Trophoblast cell (in vitro differentiated cells and primary cell): Measurements from ENCODE around the gene TUFM.
A peak's percentile ranks its signal among the peaks of the same experiment; 100 is the strongest.

Source experiments
- DNase-seq, 2 donors: peaks; one replicate each; pipeline ENCODE4 v3.0.0-alpha.2; 2016
- H2AFZ ChIP-seq: 2 replicates; pipeline ENCODE4 v1.6.1; 2013; ENCODE audit warnings: low read length, moderate library complexity, mild to moderate bottlenecking; ENCODE audit not compliant: insufficient read depth, poor library complexity
- H2AK5ac ChIP-seq: 2 replicates; pipeline ENCODE4 v1.6.1; 2013; ENCODE audit warnings: mild to moderate bottlenecking, low read length
- H2BK120ac ChIP-seq: 2 replicates; pipeline ENCODE4 v1.6.1; 2013; ENCODE audit warnings: low read length, mild to moderate bottlenecking, moderate library complexity; ENCODE audit not compliant: insufficient read depth, poor library complexity
- H2BK12ac ChIP-seq: 2 replicates; pipeline ENCODE4 v1.6.1; 2013; ENCODE audit warnings: mild to moderate bottlenecking, low read length, moderate library complexity
- H2BK5ac ChIP-seq: 2 replicates; pipeline ENCODE4 v1.6.1; 2013; ENCODE audit warnings: low read length, low read depth, moderate library complexity, mild to moderate bottlenecking; ENCODE audit not compliant: poor library complexity
- H3K14ac ChIP-seq: 2 replicates; pipeline ENCODE4 v1.6.1; 2013; ENCODE audit warnings: mild to moderate bottlenecking, low read length
- H3K18ac ChIP-seq: 2 replicates; pipeline ENCODE4 v1.6.1; 2013; ENCODE audit warnings: mild to moderate bottlenecking, low read length
- H3K23ac ChIP-seq: 2 replicates; pipeline ENCODE4 v1.6.1; 2013; ENCODE audit warnings: low read length
- H3K27ac ChIP-seq: 2 replicates; pipeline ENCODE4 v1.5.1; 2013; ENCODE audit warnings: low read depth, mild to moderate bottlenecking, inconsistent platforms, low read length, moderate library complexity
- H3K27me3 ChIP-seq: 2 replicates; pipeline ENCODE4 v1.6.1; 2013; ENCODE audit warnings: inconsistent platforms, mild to moderate bottlenecking, low read length, moderate library complexity; ENCODE audit not compliant: insufficient read depth
- H3K36me3 ChIP-seq, 2 experiments: 1 replicate in 1 of 2; 2 replicates in 1 of 2; pipeline ENCODE4 v1.6.1; 2013; ENCODE audit warnings: low read length in 2 of 2, mild to moderate bottlenecking in 2 of 2, moderate library complexity in 1 of 2; ENCODE audit not compliant: insufficient read depth in 2 of 2, control insufficient read depth in 1 of 2
- H3K4ac ChIP-seq: 2 replicates; pipeline ENCODE4 v1.6.1; 2013; ENCODE audit warnings: low read depth, mild to moderate bottlenecking, low read length, moderate library complexity
- H3K4me1 ChIP-seq, 2 experiments: 1 replicate in 1 of 2; 2 replicates in 1 of 2; pipeline ENCODE4 v1.6.1; 2013; ENCODE audit warnings: low read length in 2 of 2, mild to moderate bottlenecking in 2 of 2, moderate library complexity in 1 of 2; ENCODE audit not compliant: insufficient read depth in 2 of 2, control insufficient read depth in 1 of 2
- H3K4me2 ChIP-seq: 2 replicates; pipeline ENCODE4 v1.6.1; 2013; ENCODE audit warnings: inconsistent platforms, mild to moderate bottlenecking, low read length, moderate library complexity
- H3K4me3 ChIP-seq: 2 replicates; pipeline ENCODE4 v1.5.1; 2013; ENCODE audit warnings: mild to moderate bottlenecking, low read depth, low read length, inconsistent platforms
- H3K79me1 ChIP-seq: one replicate; pipeline ENCODE4 v1.6.1; 2013; ENCODE audit warnings: low read length
- H3K79me2 ChIP-seq: 2 replicates; pipeline ENCODE4 v1.6.1; 2013; ENCODE audit warnings: low read length, mild to moderate bottlenecking; ENCODE audit not compliant: control insufficient read depth, insufficient read depth, poor library complexity
- H3K9ac ChIP-seq: 2 replicates; pipeline ENCODE4 v1.6.1; 2013; ENCODE audit warnings: mild to moderate bottlenecking, low read length
- H3K9me3 ChIP-seq: 2 replicates; pipeline ENCODE4 v1.6.1; 2013; ENCODE audit warnings: low read depth, mild to moderate bottlenecking, control low read depth, inconsistent platforms, low read length; ENCODE audit not compliant: insufficient read depth
- H4K12ac ChIP-seq: 2 replicates; pipeline ENCODE4 v1.6.1; 2013; ENCODE audit warnings: low read depth, mild to moderate bottlenecking, low read length, moderate library complexity
- H4K8ac ChIP-seq: 2 replicates; pipeline ENCODE4 v1.6.1; 2013; ENCODE audit warnings: low read depth, mild to moderate bottlenecking, low read length, moderate library complexity
- H4K91ac ChIP-seq: one replicate; pipeline ENCODE4 v1.6.1; 2013; ENCODE audit warnings: low read depth, mild to moderate bottlenecking, low read length, moderate library complexity
- WGBS: extraction: QIAGEN DNeasy Blood & Tissue Kit; methylation state at CpG from one replicate; pipeline ENCODE4 v1.1.7; 2013; ENCODE audit warnings: missing lambda C conversion rate; ENCODE audit not compliant: insufficient read length, insufficient coverage; ENCODE audit errors: extremely low coverage; 5-methylcytosine and 5-hydroxymethylcytosine counted together

TUFM gene

DNA sequence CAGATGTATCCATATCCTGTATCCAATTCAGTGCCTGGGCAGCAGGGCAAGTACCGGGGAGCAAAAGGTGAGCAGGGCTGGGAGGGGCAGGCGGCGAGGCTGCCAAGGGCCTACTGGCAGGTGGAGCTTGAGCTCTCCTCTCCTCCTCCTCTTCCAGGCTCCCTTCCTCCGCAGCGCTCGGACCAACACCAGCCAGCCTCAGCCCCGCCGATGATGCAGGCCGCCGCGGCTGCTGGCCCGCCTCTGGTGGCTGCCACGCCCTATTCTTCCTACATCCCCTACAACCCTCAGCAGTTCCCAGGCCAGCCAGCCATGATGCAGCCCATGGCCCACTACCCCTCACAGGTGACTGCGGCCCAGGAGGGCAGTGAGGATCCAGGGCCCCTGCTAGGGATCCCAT lies 11.8 kb downstream of the TUFM start:
- H2BK5ac ChIP-seq = no peak overlapping the region
- H4K12ac ChIP-seq = no peak overlapping the region
- no peak overlapping the region for H3K4me3 ChIP-seq
- peaks cover 76 to 90% of the 10 kb centered on the region in 2 experiments for H3K36me3 ChIP-seq
- no peak overlapping the region for H3K4me2 ChIP-seq
- no peak for DNase-seq
- H3K9me3 ChIP-seq = no peaks in the 10 kb centered on the region
- H4K8ac ChIP-seq = no peak overlapping the region
- no peak overlapping the region for H3K23ac ChIP-seq
- no peak overlapping the region for H3K14ac ChIP-seq
- no peak overlapping the region for H3K27ac ChIP-seq
- H3K27me3 ChIP-seq = no peaks in the 10 kb centered on the region
- WGBS = no CpG with 5 or more reads among the region's 14 CpGs
- no peaks in the 10 kb centered on the region for H3K79me1 ChIP-seq
- no peak overlapping the region for H3K4ac ChIP-seq
- H4K91ac ChIP-seq = no peak overlapping the region
- no peak overlapping the region for H3K18ac ChIP-seq
- no peak overlapping the region for H2BK120ac ChIP-seq
- H3K9ac ChIP-seq = no peak overlapping the region
- no peak overlapping the region for H2AK5ac ChIP-seq
- H3K79me2 ChIP-seq = no peaks in the 10 kb centered on the region
- H2BK12ac ChIP-seq = no peak overlapping the region
- H3K4me1 ChIP-seq = no peaks in the 10 kb centered on the region
- no peak overlapping the region for H2AFZ ChIP-seq

GRCh38 chr16:28830531-28830930 lies 15.6 kb downstream of the TUFM start:
- no peak overlapping the region for H3K27ac ChIP-seq
- no peak overlapping the region for H4K12ac ChIP-seq
- H3K27me3 ChIP-seq = no peaks in the 10 kb centered on the region
- no peaks in the 10 kb centered on the region for H3K9me3 ChIP-seq
- no peak overlapping the region for H3K4me3 ChIP-seq
- H3K9ac ChIP-seq = no peak overlapping the region
- no peak overlapping the region for H3K4me2 ChIP-seq
- no peak overlapping the region for H3K18ac ChIP-seq
- H3K36me3 ChIP-seq = peaks cover 80 to 92% of the 10 kb centered on the region in 2 experiments
- H3K14ac ChIP-seq = no peak overlapping the region
- H4K91ac ChIP-seq = no peak overlapping the region
- H2BK5ac ChIP-seq = no peak overlapping the region
- no peaks in the 10 kb centered on the region for H3K4me1 ChIP-seq
- H3K79me1 ChIP-seq = no peaks in the 10 kb centered on the region
- H2BK120ac ChIP-seq = no peak overlapping the region
- no CpG with 5 or more reads among the region's 13 CpGs for WGBS
- no peak overlapping the region for H2AFZ ChIP-seq
- DNase-seq = no peak
- no peak overlapping the region for H4K8ac ChIP-seq
- no peak overlapping the region for H3K4ac ChIP-seq
- H3K23ac ChIP-seq = no peak overlapping the region
- no peak overlapping the region for H2AK5ac ChIP-seq
- peaks cover 2% of the 10 kb centered on the region for H3K79me2 ChIP-seq
- no peak overlapping the region for H2BK12ac ChIP-seq

GRCh38 chr16:28829747-28830146 lies 16.4 kb downstream of the TUFM start:
- Histone ChIP-seq H3K23ac (no peak overlapping the region), H3K36me3 (peaks cover 74 to 88% of the 10 kb centered on the region in 2 experiments), H3K79me1 (no peaks in the 10 kb centered on the region), H2BK5ac (no peak overlapping the region), H3K4ac (no peak overlapping the region), H3K4me3 (no peak overlapping the region), H3K4me1 (peaks cover 0 to 2% of the 10 kb centered on the region in 2 experiments), H4K12ac (no peak overlapping the region), H3K27ac (no peak overlapping the region), H3K9me3 (no peaks in the 10 kb centered on the region), H2AK5ac (no peak overlapping the region), H3K79me2 (peaks cover 5% of the 10 kb centered on the region), H4K91ac (no peak overlapping the region), H2BK12ac (no peak overlapping the region), H4K8ac (no peak overlapping the region), H3K9ac (no peak overlapping the region), H3K14ac (no peak overlapping the region), H3K18ac (no peak overlapping the region), H3K4me2 (no peak overlapping the region), H2AFZ (no peak overlapping the region), H2BK120ac (no peak overlapping the region), H3K27me3 (no peaks in the 10 kb centered on the region)
- WGBS = no CpG with 5 or more reads among the region's 13 CpGs
- DNase-seq = no peak

DNA sequence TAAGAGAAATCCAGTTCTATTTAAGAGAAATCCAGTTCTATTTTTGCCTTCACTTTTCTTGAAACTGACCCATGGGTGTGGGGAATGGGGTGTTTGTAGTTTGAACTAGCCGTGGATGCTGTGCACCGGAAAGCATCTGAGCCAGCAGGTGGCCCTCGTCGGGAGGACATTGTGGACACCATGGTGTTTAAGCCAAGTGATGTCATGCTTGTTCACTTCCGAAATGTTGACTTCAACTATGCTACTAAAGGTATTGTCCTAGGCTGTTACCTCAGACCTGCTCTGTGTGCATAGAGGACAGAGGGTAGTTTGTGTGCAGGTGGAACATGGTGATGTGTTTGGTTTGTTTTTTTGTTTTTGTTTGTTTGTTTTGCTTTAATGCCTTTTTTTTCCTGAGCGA lies 20.0 kb downstream of the TUFM start:
- DNase-seq = peak in 1 of 2 donors; percentile 31
- no peak overlapping the region for H2BK12ac ChIP-seq
- H3K27ac ChIP-seq = no peak overlapping the region
- H2AFZ ChIP-seq = peak overlapping the region; percentile 19
- peaks cover 42 to 53% of the 10 kb centered on the region in 2 experiments for H3K36me3 ChIP-seq
- peaks cover 2 to 4% of the 10 kb centered on the region in 2 experiments for H3K4me1 ChIP-seq
- H3K4me3 ChIP-seq = no peak overlapping the region
- no peak overlapping the region for H2BK5ac ChIP-seq
- no peak overlapping the region for H3K4me2 ChIP-seq
- H3K27me3 ChIP-seq = no peaks in the 10 kb centered on the region
- H3K4ac ChIP-seq = peak overlapping the region; percentile 51
- no peak overlapping the region for H3K9ac ChIP-seq
- H3K9me3 ChIP-seq = no peaks in the 10 kb centered on the region
- no CpG with 5 or more reads among the region's 6 CpGs for WGBS
- H4K8ac ChIP-seq = no peak overlapping the region
- H3K79me2 ChIP-seq = peaks cover 17% of the 10 kb centered on the region
- no peak overlapping the region for H3K18ac ChIP-seq
- H4K91ac ChIP-seq = no peak overlapping the region
- H4K12ac ChIP-seq = no peak overlapping the region
- no peak overlapping the region for H3K14ac ChIP-seq
- no peak overlapping the region for H2AK5ac ChIP-seq
- no peak overlapping the region for H3K23ac ChIP-seq
- no peak overlapping the region for H2BK120ac ChIP-seq
- peaks cover 18% of the 10 kb centered on the region for H3K79me1 ChIP-seq
